ENCODE data around the gene STAU1. TPM values are rescaled to one million over a fixed set of nuclear protein-coding genes. Genes with fewer than 3 reads are reported as not detected.
A peak's percentile ranks its signal among the peaks of the same experiment; 100 is the strongest.

STAU1 gene
- total and polyA plus RNA-seq, 2 of the 13 experiments (the other 11 are each of a cell fraction or from before 2014, with no cell fraction given): 119 to 133 TPM

- TF ChIP-seq HMGXB3 (CRISPR knock-in tag; IDR thresholded peaks at IDR 0.05; ENCODE audit: borderline replicate concordance): peak; percentile 72; the same call in 1 of the 2 replicates
- TF ChIP-seq ZNF703 (CRISPR knock-in tag; IDR thresholded peaks at IDR 0.05; ENCODE audit: borderline replicate concordance): no peak
- TF ChIP-seq PRDM10 (CRISPR knock-in tag; IDR thresholded peaks at IDR 0.05; ENCODE audit: low read depth): peak; percentile 59; the same call in 1 of the 2 replicates
- TF ChIP-seq ELF4 (CRISPR knock-in tag; IDR thresholded peaks at IDR 0.05; ENCODE audit: borderline replicate concordance): no peak
- TF ChIP-seq CREM (IDR thresholded peaks at IDR 0.05): peak; percentile 17; the same call in 1 of the 2 replicates
- no peak for TF ChIP-seq CREM (CRISPR knock-in tag; IDR thresholded peaks at IDR 0.05)
- no peak for TF ChIP-seq BCL3 (CRISPR knock-in tag; IDR thresholded peaks at IDR 0.05)
- 0 out of 2 replicates have a peak, but pooled peaks have one; percentile 64 for TF ChIP-seq ZNF44 (CRISPR knock-in tag; IDR thresholded peaks at IDR 0.05)
- no peak for TF ChIP-seq ATF7 (IDR thresholded peaks at IDR 0.05)
- TF ChIP-seq ATF7 (CRISPR knock-in tag; IDR thresholded peaks at IDR 0.05): no peak
- 0 out of 2 replicates have a peak, but pooled peaks have one; percentile 13 for TF ChIP-seq ZKSCAN1 (IDR thresholded peaks at IDR 0.05; ENCODE audit: low read length)
- no peak for TF ChIP-seq HNRNPUL1 (IDR thresholded peaks at IDR 0.05; ENCODE audit: low read depth, low read length)
- TF ChIP-seq BCLAF1 (IDR thresholded peaks at IDR 0.05): no peak
Observed at GRCh38 chr20:49216991-49217578, 29.0 kb upstream of the STAU1 start (continued).
